Kidney epithelial cell (primary cell): Measurements from ENCODE around the gene CHRNA4. TPM values are rescaled to one million over a fixed set of nuclear protein-coding genes. Genes with fewer than 3 reads are reported as not detected.

ENCODE experiments used
- DNase-seq: peaks from one replicate; pipeline ENCODE4 v3.0.0-alpha.2; 2010; ENCODE audit warnings: low read depth
- H3K27me3 ChIP-seq: 2 replicates; pipeline ENCODE4 v1.6.0; 2011; ENCODE audit warnings: low read length; ENCODE audit not compliant: control insufficient read depth, insufficient read depth
- H3K36me3 ChIP-seq: 2 replicates; pipeline ENCODE4 v1.5.1; 2011; ENCODE audit warnings: low read length; ENCODE audit not compliant: control insufficient read depth, insufficient read depth
- H3K4me3 ChIP-seq: 2 replicates; pipeline ENCODE4 v1.5.1; 2011; ENCODE audit warnings: low read depth, mild to moderate bottlenecking, control low read depth, low read length
- CTCF ChIP-seq: IDR thresholded peaks from 2 replicates; pipeline ENCODE4 v1.5.1; 2011; ENCODE audit warnings: mild to moderate bottlenecking, moderate library complexity, low read length, control low read depth, inconsistent platforms; ENCODE audit not compliant: insufficient read depth, poor library complexity, severe bottlenecking
- total RNA-seq: library from RNA; depleted of rRNA; stranded (reverse); fragments of >200 nt; gene quantifications from 2 replicates; pipeline ENCODE4 v1.2.3, GENCODE V29; 2015

Gene CHRNA4
- total RNA-seq, 1 donor from 2014 or later, result not detected

- H3K4me3 ChIP-seq, result no peak overlapping the region
- H3K36me3 ChIP-seq, result no peaks in the 10 kb centered on the region
- DNase-seq, result no peak
- no peak for TF ChIP-seq CTCF
- peaks cover 12% of the 10 kb centered on the region for H3K27me3 ChIP-seq
These were observed 37.8 kb upstream of the CHRNA4 start for GRCh38 chr20:63398744-63399514.

DNA sequence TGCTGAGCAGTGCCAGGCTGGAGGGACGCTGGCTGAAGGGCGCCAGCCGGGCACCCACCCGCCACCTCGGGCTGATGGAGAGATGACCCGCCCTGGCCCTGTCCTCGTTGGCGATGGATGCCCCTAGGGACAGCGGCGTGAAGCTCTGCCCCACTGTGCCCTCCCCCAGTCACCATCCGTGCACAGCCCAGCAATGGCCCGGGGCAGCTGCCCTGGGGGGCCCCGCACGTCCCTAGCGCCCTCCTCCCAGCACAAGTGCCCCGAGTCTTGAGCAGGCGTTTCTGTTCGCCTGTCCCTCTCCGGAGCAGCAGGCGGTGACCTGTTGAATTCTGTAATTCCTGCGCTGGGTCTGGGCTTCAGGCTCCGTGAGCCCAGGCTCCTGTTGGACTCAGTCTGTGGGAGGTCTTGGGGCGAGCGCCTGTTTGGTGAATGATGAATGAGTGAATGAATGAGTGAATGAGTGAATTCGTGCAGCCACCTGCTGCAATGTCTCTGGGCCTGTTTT lies 36.8 kb upstream of the CHRNA4 start:
- no peak for TF ChIP-seq CTCF
- Histone ChIP-seq H3K4me3 (no peak overlapping the region), H3K36me3 (no peaks in the 10 kb centered on the region), H3K27me3 (peaks cover 15% of the 10 kb centered on the region)
- DNase-seq, result no peak

DNA sequence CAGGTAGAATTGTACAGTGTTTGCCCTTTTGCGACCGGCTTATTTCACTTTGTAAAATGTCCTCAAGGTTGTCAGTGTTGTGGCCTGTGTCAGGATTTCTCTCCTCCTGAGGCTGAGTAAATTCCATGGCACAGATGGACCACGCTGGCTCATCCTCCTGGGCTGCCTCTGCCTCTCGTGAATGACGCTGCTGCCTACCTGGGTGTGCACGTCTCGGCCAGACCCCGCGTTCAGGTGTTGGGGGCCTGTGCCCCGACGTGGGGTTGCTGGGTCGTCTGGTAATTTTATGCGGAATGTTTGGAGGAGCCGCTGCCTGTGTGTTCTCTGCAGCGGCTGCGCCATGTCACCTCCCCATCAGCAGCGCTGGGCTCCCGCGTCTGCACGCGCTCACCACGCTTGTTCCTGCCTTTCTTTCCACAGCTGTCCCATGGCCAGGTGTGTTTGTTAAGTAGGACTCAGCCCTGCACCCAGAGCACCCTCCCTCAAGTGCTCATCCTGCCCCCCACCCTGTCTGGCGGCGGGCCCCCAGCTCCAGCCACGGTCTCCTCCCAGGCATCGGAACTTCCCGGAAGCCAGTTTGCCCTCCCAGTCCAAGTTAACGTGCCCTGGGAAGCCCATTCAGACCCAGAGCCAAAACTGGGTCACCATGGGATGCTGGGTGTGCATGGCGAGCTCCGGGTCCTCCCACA lies 36.1 kb upstream of the CHRNA4 start:
- no peak overlapping the region for H3K4me3 ChIP-seq
- H3K36me3 ChIP-seq, result no peaks in the 10 kb centered on the region
- H3K27me3 ChIP-seq, result peaks cover 15% of the 10 kb centered on the region
- DNase-seq, result no peak
- no peak for TF ChIP-seq CTCF

GRCh38 chr20:63396300-63396699 lies 35.2 kb upstream of the CHRNA4 start:
- H3K4me3 ChIP-seq, result no peak overlapping the region
- no peak for DNase-seq
- peaks cover 13% of the 10 kb centered on the region for H3K27me3 ChIP-seq
- no peaks in the 10 kb centered on the region for H3K36me3 ChIP-seq
- no peak for TF ChIP-seq CTCF

- no peak for DNase-seq
These were observed 34.6 kb upstream of the CHRNA4 start for GRCh38 chr20:63395723-63396122.

More at GRCh38 chr20:63395723-63396122, 34.6 kb upstream of the CHRNA4 start:
- Histone ChIP-seq H3K27me3 (peaks cover 13% of the 10 kb centered on the region), H3K36me3 (no peaks in the 10 kb centered on the region), H3K4me3 (no peak overlapping the region)
- no peak for TF ChIP-seq CTCF
